Right atrium auricular region (tissue), 2 donors: ENCODE data around the gene CUX1. TPM values are rescaled to one million over a fixed set of nuclear protein-coding genes. Genes with fewer than 3 reads are reported as not detected.
"Not testable (repeated sequence)": the region's sequence is repeated elsewhere in the genome, so short reads cannot be mapped to it uniquely, and the experiment has no call there.

Experiments
- DNase-seq: peaks from one replicate; pipeline ENCODE4 v3.0.0-alpha.2; 2019; ENCODE audit warnings: low spot score
- H3K27ac ChIP-seq, 2 donors: fragments of 200-600 bp; sonication (generic); 1 replicate in 1 of 2; 2 replicates in 1 of 2; pipeline ENCODE4 v1.5.1; 2016 to 2019
- H3K27me3 ChIP-seq, 2 donors: fragments of 200-600 bp; sonication (generic); one replicate each; pipeline versions ENCODE4 v1.5.1 to v1.6.0; 2017 to 2019
- H3K36me3 ChIP-seq: fragments of 200-600 bp; sonication (generic); one replicate; pipeline ENCODE4 v1.5.1; 2016
- H3K4me1 ChIP-seq, 2 donors: fragments of 200-600 bp; sonication (generic); one replicate each; pipeline versions ENCODE4 v1.5.1 to v1.6.0; 2017 to 2019
- H3K4me3 ChIP-seq, 2 donors: fragments of 200-600 bp; sonication (generic); 1 replicate in 1 of 2; 2 replicates in 1 of 2; pipeline ENCODE4 v1.5.1; 2017 to 2019; ENCODE audit warnings: mild to moderate bottlenecking in 1 of 2, moderate library complexity in 1 of 2
- H3K9me3 ChIP-seq, 2 donors: fragments of 200-600 bp; sonication (generic); one replicate each; pipeline ENCODE4 v1.5.1; 2019
- total RNA-seq, 2 donors: library from RNA; depleted of rRNA; stranded (reverse); fragments of >200 nt; gene quantifications; one replicate each; pipeline ENCODE4 v1.1.0, GENCODE V29; 2016
- TF ChIP-seq, protein P1 (sequence below), 2 donors: fragments of 200-600 bp; sonication (generic); IDR thresholded peaks; one replicate each; pipeline ENCODE4 v1.5.1; 2019; ENCODE audit warnings: antibody characterized with exemption in 2 of 2

The CUX1 gene
- total RNA-seq, 2 donors from 2014 or later, result 71.1 to 94.4 TPM

- Histone ChIP-seq H3K4me1 (peaks cover 0 to 24% of the 10 kb centered on the region in 2 donors), H3K4me3 (no peak overlapping the region), H3K9me3 (no peaks in the 10 kb centered on the region), H3K27ac (peak overlapping the region; percentile 46 to 59), H3K36me3 (no peaks in the 10 kb centered on the region), H3K27me3 (no peaks in the 10 kb centered on the region)
- DNase-seq, result no peak
- TF ChIP-seq, protein P1, sequence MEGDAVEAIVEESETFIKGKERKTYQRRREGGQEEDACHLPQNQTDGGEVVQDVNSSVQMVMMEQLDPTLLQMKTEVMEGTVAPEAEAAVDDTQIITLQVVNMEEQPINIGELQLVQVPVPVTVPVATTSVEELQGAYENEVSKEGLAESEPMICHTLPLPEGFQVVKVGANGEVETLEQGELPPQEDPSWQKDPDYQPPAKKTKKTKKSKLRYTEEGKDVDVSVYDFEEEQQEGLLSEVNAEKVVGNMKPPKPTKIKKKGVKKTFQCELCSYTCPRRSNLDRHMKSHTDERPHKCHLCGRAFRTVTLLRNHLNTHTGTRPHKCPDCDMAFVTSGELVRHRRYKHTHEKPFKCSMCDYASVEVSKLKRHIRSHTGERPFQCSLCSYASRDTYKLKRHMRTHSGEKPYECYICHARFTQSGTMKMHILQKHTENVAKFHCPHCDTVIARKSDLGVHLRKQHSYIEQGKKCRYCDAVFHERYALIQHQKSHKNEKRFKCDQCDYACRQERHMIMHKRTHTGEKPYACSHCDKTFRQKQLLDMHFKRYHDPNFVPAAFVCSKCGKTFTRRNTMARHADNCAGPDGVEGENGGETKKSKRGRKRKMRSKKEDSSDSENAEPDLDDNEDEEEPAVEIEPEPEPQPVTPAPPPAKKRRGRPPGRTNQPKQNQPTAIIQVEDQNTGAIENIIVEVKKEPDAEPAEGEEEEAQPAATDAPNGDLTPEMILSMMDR (IDR thresholded peaks at IDR 0.05), result no peak
Observed at GRCh38 chr7:101929256-101929655, 111.8 kb downstream of the CUX1 start.

- H3K4me3 ChIP-seq, H3K27me3 ChIP-seq, DNase-seq, H3K9me3 ChIP-seq, H3K36me3 ChIP-seq: not testable (repeated sequence)
- peaks cover 0 to 28% of the 10 kb centered on the region in 2 donors for H3K4me1 ChIP-seq
- H3K27ac ChIP-seq, result peak overlapping the region; percentile 46 to 59
Observed at GRCh38 chr7:101929911-101930310, 112.5 kb downstream of the CUX1 start.

- TF ChIP-seq, protein P1 (IDR thresholded peaks at IDR 0.05), result no peak
- Histone ChIP-seq H3K27ac (no peak overlapping the region), H3K4me3 (no peak overlapping the region), H3K27me3 (no peaks in the 10 kb centered on the region), H3K36me3 (no peaks in the 10 kb centered on the region), H3K9me3 (no peaks in the 10 kb centered on the region), H3K4me1 (peaks cover 0 to 46% of the 10 kb centered on the region in 2 donors)
- no peak for DNase-seq
Observed at GRCh38 chr7:101932083-101932482, 114.7 kb downstream of the CUX1 start.

DNA sequence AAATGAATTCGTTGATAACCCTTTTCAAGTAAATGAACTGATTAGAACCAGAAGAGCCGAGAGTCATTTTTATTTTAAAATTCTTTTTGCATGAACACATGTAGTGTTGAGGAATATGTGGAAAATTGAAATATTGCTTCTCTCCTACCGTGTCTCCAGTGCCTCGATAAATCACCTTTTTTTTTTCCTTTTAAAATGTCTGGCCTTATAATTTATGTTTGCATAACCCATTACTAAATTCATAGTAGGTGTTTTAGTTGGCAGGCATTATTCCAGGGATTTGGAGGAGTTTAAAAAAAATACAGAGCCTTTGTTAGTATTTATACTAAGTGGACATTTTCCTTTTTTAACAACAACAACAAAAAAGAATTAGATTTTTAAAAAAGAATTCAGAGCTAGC, 115.6 kb downstream of the CUX1 start:
- Histone ChIP-seq H3K27ac (no peak overlapping the region), H3K4me1 (peaks cover 0 to 45% of the 10 kb centered on the region in 2 donors), H3K36me3 (no peaks in the 10 kb centered on the region), H3K27me3 (no peaks in the 10 kb centered on the region), H3K4me3 (no peak overlapping the region), H3K9me3 (no peaks in the 10 kb centered on the region)
- TF ChIP-seq, protein P1 (IDR thresholded peaks at IDR 0.05), result no peak
- DNase-seq, result no peak

DNA sequence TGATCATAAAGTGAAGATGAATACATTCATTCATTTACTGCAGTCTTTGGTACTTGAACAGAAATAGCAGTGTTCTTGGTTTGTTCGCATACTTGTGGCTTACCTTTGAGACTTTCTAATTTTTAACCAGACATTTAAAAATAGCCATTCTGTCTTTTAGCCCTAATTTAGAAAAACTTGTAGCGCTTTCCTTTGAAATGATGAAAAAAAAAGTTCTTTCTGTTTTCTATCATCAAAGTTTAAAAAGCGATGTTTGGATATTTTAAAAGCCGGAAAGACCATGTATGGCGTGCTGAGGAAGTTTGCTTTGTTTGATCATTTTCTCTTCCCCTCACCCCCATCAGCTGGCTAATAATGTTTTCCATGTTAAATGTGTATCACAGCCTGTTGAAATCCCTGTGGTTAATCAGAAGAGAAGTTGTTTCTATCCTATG, 116.3 kb downstream of the CUX1 start:
- Histone ChIP-seq H3K9me3 (no peaks in the 10 kb centered on the region), H3K4me3 (no peak overlapping the region), H3K27me3 (no peaks in the 10 kb centered on the region), H3K4me1 (peaks cover 0 to 40% of the 10 kb centered on the region in 2 donors), H3K27ac (no peak overlapping the region), H3K36me3 (no peaks in the 10 kb centered on the region)
- no peak for DNase-seq
- TF ChIP-seq, protein P1 (IDR thresholded peaks at IDR 0.05), result no peak

GRCh38 chr7:101934618-101935017, 117.2 kb downstream of the CUX1 start:
- H3K36me3 ChIP-seq, result no peaks in the 10 kb centered on the region
- TF ChIP-seq, protein P1 (IDR thresholded peaks at IDR 0.05), result no peak
- H3K9me3 ChIP-seq, result no peaks in the 10 kb centered on the region
- H3K4me1 ChIP-seq, result peaks cover 0 to 40% of the 10 kb centered on the region in 2 donors
- no peaks in the 10 kb centered on the region for H3K27me3 ChIP-seq
- DNase-seq, result no peak
- peak overlapping the region in 1 of 2 donors; percentile 15 for H3K4me3 ChIP-seq
- H3K27ac ChIP-seq, result peak overlapping the region; percentile 85 to 89
